ENCODE measurements around the gene STC2. TPM values are rescaled to one million over a fixed set of nuclear protein-coding genes. Genes with fewer than 3 reads are reported as not detected.

STC2 gene
- total and polyA plus RNA-seq, 8 donors: 6.1 to 117 (median 12.4) TPM

DNA sequence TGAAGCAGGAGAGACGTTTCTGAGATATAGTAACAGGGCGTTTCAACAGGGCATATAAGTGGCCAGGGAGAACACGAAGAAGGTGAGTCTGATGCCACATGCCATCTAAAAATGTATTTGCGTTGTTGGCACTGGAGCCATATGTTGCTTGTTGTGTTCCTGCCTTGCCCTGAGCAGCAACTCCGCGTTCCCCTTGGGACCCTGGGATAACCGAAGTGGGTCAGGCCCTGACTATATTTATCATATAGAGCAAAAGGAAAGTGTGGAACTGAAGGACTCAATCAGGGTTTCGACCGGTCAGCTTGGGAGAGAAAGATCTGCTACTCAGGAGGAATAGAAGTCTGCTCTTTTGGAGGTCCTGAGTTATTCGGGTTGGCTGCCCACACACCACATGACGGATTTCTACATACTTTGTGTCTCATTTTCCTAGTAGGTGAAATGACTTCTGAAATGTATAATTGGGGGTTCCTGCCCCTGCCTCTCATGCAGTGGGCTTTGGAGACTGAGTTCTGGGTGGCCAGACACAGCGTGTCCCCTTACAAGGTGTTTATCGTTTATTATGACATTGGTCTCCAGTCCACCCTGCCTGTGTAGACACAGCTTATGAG is 3.0 kb downstream of the STC2 start:
- WGBS, 2 donors: 50 to 52% methylated on average over 13 of the region's 13 CpGs
- TF ChIP-seq, protein P1, sequence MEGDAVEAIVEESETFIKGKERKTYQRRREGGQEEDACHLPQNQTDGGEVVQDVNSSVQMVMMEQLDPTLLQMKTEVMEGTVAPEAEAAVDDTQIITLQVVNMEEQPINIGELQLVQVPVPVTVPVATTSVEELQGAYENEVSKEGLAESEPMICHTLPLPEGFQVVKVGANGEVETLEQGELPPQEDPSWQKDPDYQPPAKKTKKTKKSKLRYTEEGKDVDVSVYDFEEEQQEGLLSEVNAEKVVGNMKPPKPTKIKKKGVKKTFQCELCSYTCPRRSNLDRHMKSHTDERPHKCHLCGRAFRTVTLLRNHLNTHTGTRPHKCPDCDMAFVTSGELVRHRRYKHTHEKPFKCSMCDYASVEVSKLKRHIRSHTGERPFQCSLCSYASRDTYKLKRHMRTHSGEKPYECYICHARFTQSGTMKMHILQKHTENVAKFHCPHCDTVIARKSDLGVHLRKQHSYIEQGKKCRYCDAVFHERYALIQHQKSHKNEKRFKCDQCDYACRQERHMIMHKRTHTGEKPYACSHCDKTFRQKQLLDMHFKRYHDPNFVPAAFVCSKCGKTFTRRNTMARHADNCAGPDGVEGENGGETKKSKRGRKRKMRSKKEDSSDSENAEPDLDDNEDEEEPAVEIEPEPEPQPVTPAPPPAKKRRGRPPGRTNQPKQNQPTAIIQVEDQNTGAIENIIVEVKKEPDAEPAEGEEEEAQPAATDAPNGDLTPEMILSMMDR (IDR thresholded peaks at IDR 0.05): no peak
- H3K9me3 ChIP-seq: no peaks in the 10 kb centered on the region
- H3K27ac ChIP-seq: peak overlapping the region; percentile 8 to 75 (median 38)
- FAIRE-seq (no peak), DNase-seq (no peak), ATAC-seq (no peak)
- peaks cover 9 to 26% (median 11%) of the 10 kb centered on the region in 3 donors for H3K4me1 ChIP-seq
- peaks cover 0 to 4% (median 0%) of the 10 kb centered on the region in 3 donors for H3K36me3 ChIP-seq
- no peaks in the 10 kb centered on the region for H3K27me3 ChIP-seq
- intact Hi-C loops (cut with DNase I): no loop called here
- H3K4me3 ChIP-seq: peak overlapping the region in 3 of 4 donors; percentile 52 to 64 (median 60)

DNA sequence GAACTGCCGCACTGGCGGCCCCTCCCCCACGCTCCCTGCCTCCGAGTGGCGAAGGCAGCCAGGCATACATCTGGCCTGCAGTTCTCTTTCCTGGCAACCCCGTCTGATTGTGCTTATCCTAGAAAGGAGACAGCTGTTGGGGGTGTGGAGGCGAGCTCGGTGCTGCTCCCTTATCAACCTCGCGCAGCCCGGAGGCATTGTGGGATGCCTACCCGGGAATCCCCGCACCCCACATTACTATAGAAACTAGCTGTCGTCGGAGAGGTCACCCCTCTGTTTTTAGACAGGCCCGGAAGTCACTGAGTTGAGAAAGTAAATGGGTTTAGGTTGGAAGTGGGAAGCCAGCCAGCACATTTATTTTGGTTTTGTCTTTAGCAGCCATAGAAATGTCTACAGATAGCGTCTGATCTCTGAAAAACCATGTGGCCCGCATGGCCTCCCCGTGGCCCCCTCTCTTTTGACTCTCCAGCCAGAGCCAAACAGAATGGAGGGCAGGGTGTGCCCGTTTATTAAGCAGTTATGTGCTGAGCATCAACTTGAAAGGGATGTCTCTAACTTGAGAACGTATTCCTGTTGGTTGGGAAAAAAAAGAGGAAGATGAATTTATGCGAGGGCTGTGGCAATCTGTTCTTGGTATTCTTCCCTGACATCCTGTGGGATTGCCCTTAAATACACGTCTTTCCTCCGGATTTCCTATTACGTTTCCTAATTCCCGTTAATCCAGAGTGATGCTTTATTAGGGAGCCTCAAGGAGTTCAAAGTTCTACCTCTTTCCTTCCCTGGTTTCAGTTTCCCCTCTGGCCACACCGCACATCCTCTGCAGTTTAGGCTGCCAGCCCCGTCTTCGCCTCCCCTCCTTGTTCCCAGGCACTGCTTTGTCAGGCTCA is 3.9 kb downstream of the STC2 start:
- FAIRE-seq: no peak
- DNase-seq: peak; percentile 90 to 97 (median 96)
- H3K27me3 ChIP-seq: no peaks in the 10 kb centered on the region

DNA sequence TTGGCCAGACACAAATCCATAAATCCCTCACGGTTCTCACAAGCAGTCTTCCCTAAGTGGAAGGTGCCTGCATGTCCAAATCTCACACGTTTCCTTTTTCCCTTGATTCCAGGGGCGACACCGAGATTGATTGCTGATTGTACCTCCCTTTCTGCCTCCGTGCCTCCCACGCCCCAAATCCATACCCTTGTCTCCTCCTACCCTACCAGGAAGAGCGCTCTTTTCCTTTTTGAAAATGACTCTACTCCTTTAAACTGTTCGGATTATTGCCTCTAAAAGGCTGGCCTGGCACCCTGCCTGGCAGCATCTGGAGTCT is 4.5 kb downstream of the STC2 start:
- H3K36me3 ChIP-seq: peaks cover 0 to 4% (median 0%) of the 10 kb centered on the region in 3 donors
- H3K27me3 ChIP-seq: no peaks in the 10 kb centered on the region
- peak overlapping the region; percentile 8 to 75 (median 52) for H3K27ac ChIP-seq
- peak overlapping the region in 1 of 4 donors; percentile 60 for H3K4me3 ChIP-seq
- H3K4me1 ChIP-seq: peaks cover 6 to 26% (median 7%) of the 10 kb centered on the region in 3 donors
- DNase-seq (no peak), FAIRE-seq (no peak), ATAC-seq (no peak)
- TF ChIP-seq, protein P1 (IDR thresholded peaks at IDR 0.05): no peak
- no peaks in the 10 kb centered on the region for H3K9me3 ChIP-seq
- 12 to 19% methylated on average over 8 of the region's 8 CpGs for WGBS, 2 donors
- intact Hi-C loops (cut with DNase I): no loop called here

More for the DNA sequence above, 3.9 kb downstream of the STC2 start:
- H3K9me3 ChIP-seq: no peaks in the 10 kb centered on the region
- 26 to 29% methylated on average over 29 of the region's 29 CpGs for WGBS, 2 donors
- ATAC-seq: peak; percentile 62 to 75 (median 68)
- H3K36me3 ChIP-seq: peaks cover 0 to 4% (median 0%) of the 10 kb centered on the region in 3 donors
- peak overlapping the region in 2 of 4 donors; percentile 60 to 64 for H3K4me3 ChIP-seq
- H3K27ac ChIP-seq: peak overlapping the region; percentile 8 to 75 (median 38)
- intact Hi-C loops (cut with DNase I): no loop called here
- H3K4me1 ChIP-seq: peaks cover 6 to 26% (median 7%) of the 10 kb centered on the region in 3 donors
- TF ChIP-seq, protein P1 (IDR thresholded peaks at IDR 0.05): no peak

DNA sequence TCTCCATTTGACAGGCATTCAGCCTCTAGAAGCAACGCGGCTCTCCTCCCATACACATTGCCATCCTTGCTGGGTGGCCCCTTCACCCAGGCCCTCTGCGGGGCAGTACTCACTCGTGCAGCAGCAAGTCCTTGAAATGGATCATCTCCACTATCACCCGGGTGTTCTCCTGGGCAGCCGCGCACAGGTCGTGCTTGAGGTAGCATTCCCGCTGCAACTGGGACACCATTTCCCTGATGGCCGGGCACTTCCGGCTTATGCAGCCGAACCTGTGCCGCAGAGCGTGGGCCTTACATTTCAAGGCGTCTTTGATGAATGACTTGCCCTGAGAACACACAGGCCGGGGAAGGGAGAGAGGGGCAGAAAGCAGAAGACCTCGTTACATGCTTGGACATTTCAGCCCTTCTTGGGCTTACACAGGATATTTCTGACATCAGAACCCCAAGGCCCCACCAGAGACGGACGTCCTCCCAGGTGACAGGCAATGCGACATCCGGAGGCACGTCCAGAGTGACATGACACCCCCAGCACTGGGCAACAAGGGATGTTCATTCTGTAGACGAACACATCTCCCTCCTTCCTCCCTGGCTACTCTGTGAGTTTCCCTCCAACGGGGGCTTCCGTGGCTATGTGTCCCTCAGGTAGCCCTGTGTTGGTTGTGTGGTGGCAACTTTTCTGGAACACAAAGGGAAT is 5.0 kb downstream of the STC2 start:
- FAIRE-seq: no peak
- Histone ChIP-seq H3K27ac (peak overlapping the region; percentile 8 to 75 (median 52)), H3K36me3 (peaks cover 0 to 4% (median 0%) of the 10 kb centered on the region in 3 donors), H3K27me3 (no peaks in the 10 kb centered on the region), H3K9me3 (no peaks in the 10 kb centered on the region), H3K4me1 (peaks cover 6 to 26% (median 7%) of the 10 kb centered on the region in 3 donors), H3K4me3 (no peak overlapping the region)
- 80 to 82% methylated on average over 25 of the region's 25 CpGs for WGBS, 2 donors
- DNase-seq: peak in 1 of 6 donors; percentile 54
- ATAC-seq: no peak
- intact Hi-C loops (cut with DNase I): no loop called here
- TF ChIP-seq, protein P1 (IDR thresholded peaks at IDR 0.05): no peak

All from pancreas (tissue), 10 donors.